NCI-H82 treated with DMSO at 0.1 percent for 48 hours (cell line): ENCODE data around the gene ARHGEF28.
A peak's percentile ranks its signal among the peaks of the same experiment; 100 is the strongest.

Source experiments
- DNase-seq: peaks from one replicate; lab custom pipeline; 2025; ENCODE audit not compliant: unreplicated experiment; lab: John Stamatoyannopoulos, UW

Gene ARHGEF28

GRCh38 chr5:73851471-73852181 is 225.6 kb downstream of the ARHGEF28 start:
- no peak for DNase-seq

- no peak for DNase-seq
Observed at GRCh38 chr5:73853091-73853490, 227.1 kb downstream of the ARHGEF28 start.

GRCh38 chr5:73856997-73857396 is 231.0 kb downstream of the ARHGEF28 start:
- no peak for DNase-seq

- no peak for DNase-seq
Observed at GRCh38 chr5:73857446-73857845, 231.4 kb downstream of the ARHGEF28 start.

GRCh38 chr5:73858054-73858453 is 232.1 kb downstream of the ARHGEF28 start:
- DNase-seq: no peak

- DNase-seq: no peak
Observed at GRCh38 chr5:73858776-73859175, 232.8 kb downstream of the ARHGEF28 start.

- DNase-seq: no peak
Observed at GRCh38 chr5:73859696-73860095, 233.7 kb downstream of the ARHGEF28 start.

GRCh38 chr5:73861313-73861988 is 235.5 kb downstream of the ARHGEF28 start:
- DNase-seq: no peak

GRCh38 chr5:73862796-73863195 is 236.8 kb downstream of the ARHGEF28 start:
- DNase-seq: no peak

GRCh38 chr5:73863876-73864275 is 237.9 kb downstream of the ARHGEF28 start:
- DNase-seq: no peak

- no peak for DNase-seq
Observed at GRCh38 chr5:73865315-73865714, 239.3 kb downstream of the ARHGEF28 start.

- DNase-seq: no peak
Observed at GRCh38 chr5:73867345-73868335, 241.6 kb downstream of the ARHGEF28 start.

- no peak for DNase-seq
Observed at GRCh38 chr5:73883646-73884045, 257.6 kb downstream of the ARHGEF28 start.

GRCh38 chr5:73887688-73888087 is 261.7 kb downstream of the ARHGEF28 start:
- DNase-seq: no peak

GRCh38 chr5:73890569-73890968 is 264.6 kb downstream of the ARHGEF28 start:
- DNase-seq: no peak

GRCh38 chr5:73892218-73892617 is 266.2 kb downstream of the ARHGEF28 start:
- no peak for DNase-seq

GRCh38 chr5:73892806-73893205 is 266.8 kb downstream of the ARHGEF28 start:
- DNase-seq: no peak

- no peak for DNase-seq
Observed at GRCh38 chr5:73893813-73894212, 267.8 kb downstream of the ARHGEF28 start.

- no peak for DNase-seq
Observed at GRCh38 chr5:73894860-73895259, 268.9 kb downstream of the ARHGEF28 start.

GRCh38 chr5:73895471-73895870 is 269.5 kb downstream of the ARHGEF28 start:
- DNase-seq: no peak

- DNase-seq: peak; percentile 82
Observed at GRCh38 chr5:73896097-73896496, 270.1 kb downstream of the ARHGEF28 start.
